A549 (cell line): ENCODE data around the gene CCL25. TPM values are rescaled to one million over a fixed set of nuclear protein-coding genes. Genes with fewer than 3 reads are reported as not detected.

Experiments
- ATAC-seq, 2 experiments: fragments of 200-7000 bp in 1 of 2; fragments of >200 bp in 1 of 2; cut with Nextera tagmentation in 1 of 2; cut with Tn5 transposase in 1 of 2; 3 replicates each; pipeline versions ENCODE4 v1.8.0 to v1.9.1; 2018 to 2020; ENCODE audit warnings: mild to moderate bottlenecking in 1 of 2, moderate library complexity in 1 of 2
- CTCF ChIA-PET: fragments of 300-600 bp; sonication (Branson Sonifier 250); formaldehyde crosslinking; extraction: SDS; loops from one replicate; lab custom pipeline; 2021; ENCODE audit warnings: antibody characterized with exemption, inconsistent platforms; lab: Yijun Ruan, JAX
- POLR2A ChIA-PET: fragments of 350-600 bp; formaldehyde crosslinking; extraction: SDS; loops from one replicate; lab custom pipeline; 2021; ENCODE audit warnings: antibody characterized with exemption, inconsistent platforms; lab: Yijun Ruan, JAX
- DNase-seq, 2 experiments: peaks; one replicate each; pipeline versions ENCODE4 v3.0.0 to v3.0.0-alpha.2; 2011 to 2016; ENCODE audit warnings: low read depth in 1 of 2, low spot score in 1 of 2
- FAIRE-seq: peaks from 2 replicates; lab custom pipeline; 2011; peaks lifted over from hg19 to GRCh38; lab: Jason Lieb, UNC
- H3K27ac ChIP-seq, 2 experiments: fragments of >200 bp; sonication (Bioruptor Twin); formaldehyde crosslinking; 3 replicates each; pipeline ENCODE4 v1.5.1; 2016 to 2017
- H3K4me1 ChIP-seq: fragments of >200 bp; sonication (Bioruptor Twin); formaldehyde crosslinking; 3 replicates; pipeline ENCODE4 v1.6.1; 2016
- H3K4me2 ChIP-seq: fragments of >200 bp; sonication (Bioruptor Twin); formaldehyde crosslinking; 3 replicates; pipeline ENCODE4 v1.6.1; 2016
- H3K4me3 ChIP-seq: fragments of >200 bp; sonication (Bioruptor Twin); formaldehyde crosslinking; 3 replicates; pipeline ENCODE4 v1.5.1; 2016
- H3K9me3 ChIP-seq: fragments of >200 bp; sonication (Bioruptor Twin); formaldehyde crosslinking; 3 replicates; pipeline ENCODE4 v1.6.1; 2016
- BHLHE40 ChIP-seq: IDR thresholded peaks from 2 replicates; pipeline ENCODE4 v1.6.1; 2012; ENCODE audit warnings: low read depth, low read length, inconsistent platforms
- CEBPB ChIP-seq, 2 experiments: fragments of >200 bp in 1 of 2; sonication (Bioruptor Twin) in 1 of 2; formaldehyde crosslinking in 1 of 2; IDR thresholded peaks; 2 replicates each; pipeline ENCODE4 v1.6.1; 2012 to 2016
- CHD4 ChIP-seq: fragments of 200-600 bp; sonication (generic); IDR thresholded peaks from 2 replicates; pipeline ENCODE4 v1.6.1; 2016; ENCODE audit warnings: antibody characterized with exemption, mild to moderate bottlenecking, borderline replicate concordance
- EHMT2 ChIP-seq: fragments of 200-600 bp; sonication (generic); IDR thresholded peaks from 2 replicates; pipeline ENCODE4 v1.6.1; 2016; ENCODE audit warnings: antibody characterized with exemption, low read depth, mild to moderate bottlenecking, moderate library complexity
- FOSB ChIP-seq: fragments of 250-450 bp; sonication (Bioruptor Pico); IDR thresholded peaks from 2 replicates; pipeline ENCODE4 v1.5.0; 2020; ENCODE audit warnings: mild to moderate bottlenecking, moderate library complexity
- FOXS1 ChIP-seq: fragments of 250-450 bp; sonication (Bioruptor Pico); IDR thresholded peaks from 2 replicates; pipeline ENCODE4 v1.5.0; 2020; ENCODE audit warnings: mild to moderate bottlenecking, moderate library complexity
- HEYL ChIP-seq: fragments of 250-450 bp; sonication (Bioruptor Pico); IDR thresholded peaks from 2 replicates; pipeline ENCODE4 v1.8.0; 2021; ENCODE audit warnings: mild to moderate bottlenecking, moderate library complexity
- JUNB ChIP-seq: fragments of >200 bp; sonication (Bioruptor Twin); formaldehyde crosslinking; IDR thresholded peaks from 2 replicates; pipeline ENCODE4 v1.6.1; 2016
- KDM1A ChIP-seq: fragments of 200-600 bp; sonication (generic); IDR thresholded peaks from 2 replicates; pipeline ENCODE4 v1.6.1; 2016; ENCODE audit warnings: low read depth, mild to moderate bottlenecking
- KDM5A ChIP-seq: fragments of 200-600 bp; sonication (generic); IDR thresholded peaks from 2 replicates; pipeline ENCODE4 v1.6.1; 2016; ENCODE audit warnings: antibody characterized with exemption, mild to moderate bottlenecking
- MYC ChIP-seq: IDR thresholded peaks from 2 replicates; pipeline ENCODE4 v1.6.1; 2012; ENCODE audit warnings: mild to moderate bottlenecking, inconsistent platforms, low read length, improper control_type of control experiment, borderline replicate concordance
- NFE2L2 ChIP-seq: fragments of 150-350 bp; conservative IDR thresholded peaks from 2 replicates; pipeline ENCODE4 v1.6.1; 2014; ENCODE audit warnings: low read length
- NPAS2 ChIP-seq: fragments of 250-450 bp; sonication (Bioruptor Pico); IDR thresholded peaks from 2 replicates; pipeline ENCODE4 v1.8.0; 2022; ENCODE audit warnings: mild to moderate bottlenecking, moderate library complexity, borderline replicate concordance
- PHF8 ChIP-seq: fragments of 200-600 bp; sonication (generic); IDR thresholded peaks from 2 replicates; pipeline ENCODE4 v1.6.1; 2016; ENCODE audit warnings: low read depth, mild to moderate bottlenecking, antibody characterized with exemption, moderate library complexity, borderline replicate concordance
- RARB ChIP-seq: fragments of 250-450 bp; sonication (Bioruptor Pico); IDR thresholded peaks from 2 replicates; pipeline ENCODE4 v1.8.0; 2021; ENCODE audit warnings: mild to moderate bottlenecking, moderate library complexity
- RFX5 ChIP-seq: fragments of 450-650 bp; IDR thresholded peaks from 2 replicates; pipeline ENCODE4 v1.7.1; 2014; ENCODE audit warnings: antibody characterized with exemption, mild to moderate bottlenecking, moderate library complexity
- RNF2 ChIP-seq: fragments of 200-600 bp; sonication (generic); IDR thresholded peaks from 2 replicates; pipeline ENCODE4 v1.6.1; 2016; ENCODE audit warnings: low read depth, mild to moderate bottlenecking, antibody characterized with exemption, moderate library complexity, borderline replicate concordance
- TFCP2L1 ChIP-seq: fragments of 250-450 bp; sonication (Bioruptor Pico); IDR thresholded peaks from 2 replicates; pipeline ENCODE4 v1.5.0; 2021; ENCODE audit warnings: mild to moderate bottlenecking
- TP53 ChIP-seq: fragments of 250-450 bp; sonication (Bioruptor Pico); IDR thresholded peaks from 2 replicates; pipeline ENCODE4 v1.5.0; 2021; ENCODE audit warnings: mild to moderate bottlenecking, moderate library complexity
- ZC3H11A ChIP-seq: fragments of 450-650 bp; IDR thresholded peaks from 2 replicates; pipeline ENCODE4 v1.6.1; 2014; ENCODE audit warnings: antibody characterized with exemption, mild to moderate bottlenecking
- WGBS: methylation state at CpG from one replicate; pipeline ENCODE4 v1.1.6; 2017; ENCODE audit errors: missing lambda C conversion rate; 5-methylcytosine and 5-hydroxymethylcytosine counted together
- polyA plus RNA-seq, 4 experiments: library from polyadenylated mRNA; depleted of rRNA in 3 of 4; stranded (reverse); fragments of >200 nt; fragmentation: RNase III in 1 of 4; extraction: RNeasy Plus Mini Kit Qiagen cat#74134 plus additional on column Dnase treatment in 1 of 4; gene quantifications; 2 replicates in 3 of 4; 3 replicates in 1 of 4; pipeline ENCODE4 v1.2.3, GENCODE V29; 2011 to 2017
- TF ChIP-seq, protein P1 (sequence below): fragments of >200 bp; sonication (Bioruptor Twin); formaldehyde crosslinking; IDR thresholded peaks from 3 replicates; pipeline ENCODE4 v1.5.1; 2016
- TF ChIP-seq, protein P2 (sequence below): fragments of 250-450 bp; sonication (Bioruptor Pico); IDR thresholded peaks from 2 replicates; pipeline ENCODE4 v1.5.0; 2021; ENCODE audit warnings: mild to moderate bottlenecking, moderate library complexity, borderline replicate concordance
- TF ChIP-seq, protein P3 (sequence below): fragments of 150-350 bp; IDR thresholded peaks from 2 replicates; pipeline ENCODE4 v1.6.1; 2014; ENCODE audit warnings: low read depth, mild to moderate bottlenecking, low read length
- TF ChIP-seq, protein P4 (sequence below): IDR thresholded peaks from 2 replicates; pipeline ENCODE4 v1.6.1; 2012

CCL25 gene
- polyA plus RNA-seq, 2 of the 4 experiments (the other 2 are of a cell fraction), result not detected

GRCh38 chr19:8095354-8095886 is 42.9 kb downstream of the CCL25 start:
- Histone ChIP-seq H3K4me3 (no peak overlapping the region), H3K27ac (no peak overlapping the region), H3K4me2 (no peak overlapping the region), H3K9me3 (peaks cover 18% of the 10 kb centered on the region; the same call in 2 of the 3 replicates), H3K4me1 (no peaks in the 10 kb centered on the region)
- ChIA-PET CTCF (interaction anchor here (0.9 kb wide), 1 partner anchor 124 kb away, joined by 3 read pairs; no protein-coding TSS in a partner anchor), POLR2A (no interaction called here)
- no peak for DNase-seq
- no peak for FAIRE-seq
- WGBS, result 30% methylated on average over 1 of the region's 2 CpGs
- ATAC-seq, result no peak
- TF ChIP-seq JUNB (no peak), KDM1A (peak; percentile 21; the same call in 1 of the 2 replicates), NFE2L2 (no peak), BHLHE40 (no peak)

DNA sequence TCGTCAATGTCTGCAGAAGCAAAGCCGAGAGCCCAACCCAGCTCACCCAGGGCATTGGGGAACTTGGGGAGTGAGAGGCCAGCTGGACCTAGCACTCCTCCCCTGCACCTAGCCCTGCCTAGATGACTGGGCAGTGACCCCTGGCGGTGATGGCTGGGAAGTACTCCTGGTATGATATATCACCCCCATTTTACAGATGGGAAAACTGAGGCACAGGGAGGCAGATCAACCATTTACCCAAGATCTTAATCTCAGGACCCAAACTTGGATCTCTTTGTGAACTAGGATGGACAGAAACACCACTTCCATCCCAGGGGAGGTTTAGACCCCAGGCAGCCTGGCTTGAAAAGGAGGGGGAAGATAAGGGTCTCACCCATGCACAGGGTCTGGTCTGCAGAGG is 43.5 kb downstream of the CCL25 start:
- ChIA-PET CTCF (interaction anchor here (0.6 to 0.9 kb wide), 2 partner anchors 27 to 125 kb away, joined by 3 read pairs; no protein-coding TSS in a partner anchor), POLR2A (no interaction called here)
- no peak for TF ChIP-seq CHD4
- TF ChIP-seq BHLHE40, result no peak
- TF ChIP-seq, protein P1, sequence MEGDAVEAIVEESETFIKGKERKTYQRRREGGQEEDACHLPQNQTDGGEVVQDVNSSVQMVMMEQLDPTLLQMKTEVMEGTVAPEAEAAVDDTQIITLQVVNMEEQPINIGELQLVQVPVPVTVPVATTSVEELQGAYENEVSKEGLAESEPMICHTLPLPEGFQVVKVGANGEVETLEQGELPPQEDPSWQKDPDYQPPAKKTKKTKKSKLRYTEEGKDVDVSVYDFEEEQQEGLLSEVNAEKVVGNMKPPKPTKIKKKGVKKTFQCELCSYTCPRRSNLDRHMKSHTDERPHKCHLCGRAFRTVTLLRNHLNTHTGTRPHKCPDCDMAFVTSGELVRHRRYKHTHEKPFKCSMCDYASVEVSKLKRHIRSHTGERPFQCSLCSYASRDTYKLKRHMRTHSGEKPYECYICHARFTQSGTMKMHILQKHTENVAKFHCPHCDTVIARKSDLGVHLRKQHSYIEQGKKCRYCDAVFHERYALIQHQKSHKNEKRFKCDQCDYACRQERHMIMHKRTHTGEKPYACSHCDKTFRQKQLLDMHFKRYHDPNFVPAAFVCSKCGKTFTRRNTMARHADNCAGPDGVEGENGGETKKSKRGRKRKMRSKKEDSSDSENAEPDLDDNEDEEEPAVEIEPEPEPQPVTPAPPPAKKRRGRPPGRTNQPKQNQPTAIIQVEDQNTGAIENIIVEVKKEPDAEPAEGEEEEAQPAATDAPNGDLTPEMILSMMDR, result no peak
- TF ChIP-seq TP53, result no peak
- no peak for TF ChIP-seq CEBPB (IDR thresholded peaks at IDR 0.05)
- TF ChIP-seq KDM5A, result no peak
- no peak for TF ChIP-seq FOSB (CRISPR knock-in tag)
- TF ChIP-seq TFCP2L1, result no peak
- Histone ChIP-seq H3K4me2 (no peak overlapping the region), H3K27ac (no peak overlapping the region), H3K4me3 (no peak overlapping the region), H3K9me3 (peaks cover 18% of the 10 kb centered on the region; the same call in 2 of the 3 replicates), H3K4me1 (no peaks in the 10 kb centered on the region)
- DNase-seq, result no peak
- ATAC-seq, result no peak
- FAIRE-seq, result no peak
- no CpG with 5 or more reads among the region's 3 CpGs for WGBS

DNA sequence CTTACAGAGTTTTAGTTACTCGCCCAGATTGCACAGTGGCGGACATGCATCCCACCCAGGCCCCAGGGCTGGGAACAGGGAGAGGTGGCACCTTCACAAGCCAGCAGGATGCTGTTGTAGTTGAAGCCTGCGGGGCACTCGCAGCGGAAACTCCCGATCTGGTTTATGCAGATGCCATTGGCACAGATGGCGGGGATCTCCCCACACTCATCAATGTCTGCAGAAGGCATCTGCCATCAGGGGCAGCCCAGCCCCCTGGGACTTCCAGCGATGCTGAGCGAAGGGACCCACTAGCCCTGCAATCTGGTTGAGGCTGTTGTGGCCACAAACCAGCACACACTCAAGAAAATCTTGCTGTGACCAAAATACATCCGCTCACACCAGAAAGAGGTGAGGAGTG is 44.6 kb downstream of the CCL25 start:
- H3K27ac ChIP-seq, result no peak overlapping the region
- no peaks in the 10 kb centered on the region for H3K4me1 ChIP-seq
- ChIA-PET CTCF (no interaction called here), POLR2A (no interaction called here)
- no peak for DNase-seq
- no peak overlapping the region for H3K4me3 ChIP-seq
- ATAC-seq, result no peak
- WGBS, result 65% methylated on average over 7 of the region's 10 CpGs
- FAIRE-seq, result no peak
- TF ChIP-seq EHMT2 (no peak), RARB (CRISPR knock-in tag) (no peak), MYC (no peak), TP53 (no peak), RNF2 (no peak), NPAS2 (CRISPR knock-in tag) (no peak), FOXS1 (CRISPR knock-in tag) (no peak), ZC3H11A (no peak), TFCP2L1 (no peak), PHF8 (no peak), RFX5 (no peak), HEYL (CRISPR knock-in tag) (no peak)
- TF ChIP-seq, protein P2, sequence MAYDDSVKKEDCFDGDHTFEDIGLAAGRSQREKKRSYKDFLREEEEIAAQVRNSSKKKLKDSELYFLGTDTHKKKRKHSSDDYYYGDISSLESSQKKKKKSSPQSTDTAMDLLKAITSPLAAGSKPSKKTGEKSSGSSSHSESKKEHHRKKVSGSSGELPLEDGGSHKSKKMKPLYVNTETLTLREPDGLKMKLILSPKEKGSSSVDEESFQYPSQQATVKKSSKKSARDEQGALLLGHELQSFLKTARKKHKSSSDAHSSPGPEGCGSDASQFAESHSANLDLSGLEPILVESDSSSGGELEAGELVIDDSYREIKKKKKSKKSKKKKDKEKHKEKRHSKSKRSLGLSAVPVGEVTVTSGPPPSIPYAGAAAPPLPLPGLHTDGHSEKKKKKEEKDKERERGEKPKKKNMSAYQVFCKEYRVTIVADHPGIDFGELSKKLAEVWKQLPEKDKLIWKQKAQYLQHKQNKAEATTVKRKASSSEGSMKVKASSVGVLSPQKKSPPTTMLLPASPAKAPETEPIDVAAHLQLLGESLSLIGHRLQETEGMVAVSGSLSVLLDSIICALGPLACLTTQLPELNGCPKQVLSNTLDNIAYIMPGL, result no peak
- TF ChIP-seq, protein P3, sequence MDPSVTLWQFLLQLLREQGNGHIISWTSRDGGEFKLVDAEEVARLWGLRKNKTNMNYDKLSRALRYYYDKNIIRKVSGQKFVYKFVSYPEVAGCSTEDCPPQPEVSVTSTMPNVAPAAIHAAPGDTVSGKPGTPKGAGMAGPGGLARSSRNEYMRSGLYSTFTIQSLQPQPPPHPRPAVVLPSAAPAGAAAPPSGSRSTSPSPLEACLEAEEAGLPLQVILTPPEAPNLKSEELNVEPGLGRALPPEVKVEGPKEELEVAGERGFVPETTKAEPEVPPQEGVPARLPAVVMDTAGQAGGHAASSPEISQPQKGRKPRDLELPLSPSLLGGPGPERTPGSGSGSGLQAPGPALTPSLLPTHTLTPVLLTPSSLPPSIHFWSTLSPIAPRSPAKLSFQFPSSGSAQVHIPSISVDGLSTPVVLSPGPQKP, result no peak
- TF ChIP-seq, protein P4, sequence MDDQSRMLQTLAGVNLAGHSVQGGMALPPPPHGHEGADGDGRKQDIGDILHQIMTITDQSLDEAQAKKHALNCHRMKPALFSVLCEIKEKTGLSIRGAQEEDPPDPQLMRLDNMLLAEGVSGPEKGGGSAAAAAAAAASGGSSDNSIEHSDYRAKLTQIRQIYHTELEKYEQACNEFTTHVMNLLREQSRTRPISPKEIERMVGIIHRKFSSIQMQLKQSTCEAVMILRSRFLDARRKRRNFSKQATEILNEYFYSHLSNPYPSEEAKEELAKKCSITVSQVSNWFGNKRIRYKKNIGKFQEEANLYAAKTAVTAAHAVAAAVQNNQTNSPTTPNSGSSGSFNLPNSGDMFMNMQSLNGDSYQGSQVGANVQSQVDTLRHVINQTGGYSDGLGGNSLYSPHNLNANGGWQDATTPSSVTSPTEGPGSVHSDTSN, result no peak
- no peak overlapping the region for H3K4me2 ChIP-seq
- peaks cover 18% of the 10 kb centered on the region; the same call in 2 of the 3 replicates for H3K9me3 ChIP-seq
